DMS53 (cell line): ENCODE data around the gene HSF2BP.
"Not testable (repeated sequence)": the region's sequence is repeated elsewhere in the genome, so short reads cannot be mapped to it uniquely, and the experiment has no call there.

Experiments
- DNase-seq: peaks from one replicate; lab custom pipeline; 2025; lab: John Stamatoyannopoulos, UW

Gene HSF2BP

GRCh38 chr21:43687566-43688399 is 28.5 kb upstream of the HSF2BP start:
- no peak for DNase-seq

GRCh38 chr21:43686811-43687565 is 27.7 kb upstream of the HSF2BP start:
- no peak for DNase-seq

- DNase-seq, result no peak
These were observed 25.1 kb upstream of the HSF2BP start for GRCh38 chr21:43684424-43684823.

- DNase-seq, result no peak
These were observed 22.4 kb upstream of the HSF2BP start for GRCh38 chr21:43681650-43682049.

GRCh38 chr21:43680421-43680820 is 21.1 kb upstream of the HSF2BP start:
- DNase-seq, result not testable (repeated sequence)

- no peak for DNase-seq
These were observed 20.7 kb upstream of the HSF2BP start for GRCh38 chr21:43679951-43680350.

- DNase-seq, result no peak
These were observed 17.1 kb upstream of the HSF2BP start for GRCh38 chr21:43676391-43676790.

- DNase-seq, result no peak
These were observed 16.6 kb upstream of the HSF2BP start for GRCh38 chr21:43675871-43676270.

GRCh38 chr21:43669828-43670605 is 10.7 kb upstream of the HSF2BP start:
- DNase-seq, result no peak

- DNase-seq, result no peak
These were observed 8.1 kb upstream of the HSF2BP start for GRCh38 chr21:43667191-43667904.

- DNase-seq, result no peak
These were observed 6.6 kb upstream of the HSF2BP start for GRCh38 chr21:43665879-43666278.

GRCh38 chr21:43664358-43664757 is 5.1 kb upstream of the HSF2BP start:
- no peak for DNase-seq

GRCh38 chr21:43663033-43663432 is 3.7 kb upstream of the HSF2BP start:
- no peak for DNase-seq

- DNase-seq, result no peak
These were observed 3.0 kb upstream of the HSF2BP start for GRCh38 chr21:43662286-43662685.

GRCh38 chr21:43658769-43659135 is 536 bp downstream of the HSF2BP start:
- DNase-seq, result no peak

GRCh38 chr21:43658088-43658741 is 1.1 kb downstream of the HSF2BP start:
- no peak for DNase-seq

GRCh38 chr21:43657355-43658087 is 1.8 kb downstream of the HSF2BP start:
- no peak for DNase-seq

GRCh38 chr21:43654806-43655489 is 4.3 kb downstream of the HSF2BP start:
- DNase-seq, result no peak

- no peak for DNase-seq
These were observed 5.7 kb downstream of the HSF2BP start for GRCh38 chr21:43653626-43654025.

GRCh38 chr21:43652616-43653015 is 6.7 kb downstream of the HSF2BP start:
- no peak for DNase-seq
